ENCODE data around the gene OCA2. TPM values are rescaled to one million over a fixed set of nuclear protein-coding genes. Genes with fewer than 3 reads are reported as not detected.

OCA2 gene
- total RNA-seq, 4 donors from 2014 or later, result 0.17 to 1.2 (median 0.24) TPM

DNA sequence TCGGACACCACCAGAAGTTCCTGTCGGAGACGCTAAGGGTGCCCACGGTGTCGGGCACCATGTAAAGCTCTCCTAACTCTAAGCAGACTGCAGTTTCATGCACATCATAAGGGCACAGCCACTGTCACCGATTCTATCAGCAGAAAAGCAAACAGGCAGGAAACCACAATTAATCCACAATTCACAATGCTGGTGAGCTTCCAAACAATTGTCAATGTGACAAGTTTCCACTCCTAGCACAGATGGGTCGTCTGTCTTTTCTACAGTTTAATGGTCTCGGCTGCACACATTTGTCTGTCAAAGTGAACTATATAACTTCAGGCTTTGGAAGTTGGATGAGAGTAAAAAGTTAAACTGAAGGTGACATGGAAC lies 8.8 kb upstream of the OCA2 start:
- Histone ChIP-seq H3K27ac (replicated peaks in 1 of 4) (no peak overlapping the region), H3K4me1 (peaks cover 12 to 37% (median 32%) of the 10 kb centered on the region in 4 donors), H3K27me3 (peaks cover 0 to 35% (median 0%) of the 10 kb centered on the region in 4 donors), H3K9me3 (no peaks in the 10 kb centered on the region), H3K36me3 (peaks cover 14 to 22% (median 19%) of the 10 kb centered on the region in 4 donors), H3K4me3 (peak overlapping the region; percentile 59 to 64 (median 62))
- intact Hi-C loops (cut with DNase I), result no loop called here
- TF ChIP-seq POLR2A (IDR thresholded peaks at IDR 0.05; ENCODE audit: low read depth), result no peak
- TF ChIP-seq POLR2AphosphoS5 (IDR thresholded peaks at IDR 0.05), result no peak
- no peak for DNase-seq (ENCODE audit: extremely low spot score)
- WGBS, result 67% methylated on average over 8 of the region's 8 CpGs

DNA sequence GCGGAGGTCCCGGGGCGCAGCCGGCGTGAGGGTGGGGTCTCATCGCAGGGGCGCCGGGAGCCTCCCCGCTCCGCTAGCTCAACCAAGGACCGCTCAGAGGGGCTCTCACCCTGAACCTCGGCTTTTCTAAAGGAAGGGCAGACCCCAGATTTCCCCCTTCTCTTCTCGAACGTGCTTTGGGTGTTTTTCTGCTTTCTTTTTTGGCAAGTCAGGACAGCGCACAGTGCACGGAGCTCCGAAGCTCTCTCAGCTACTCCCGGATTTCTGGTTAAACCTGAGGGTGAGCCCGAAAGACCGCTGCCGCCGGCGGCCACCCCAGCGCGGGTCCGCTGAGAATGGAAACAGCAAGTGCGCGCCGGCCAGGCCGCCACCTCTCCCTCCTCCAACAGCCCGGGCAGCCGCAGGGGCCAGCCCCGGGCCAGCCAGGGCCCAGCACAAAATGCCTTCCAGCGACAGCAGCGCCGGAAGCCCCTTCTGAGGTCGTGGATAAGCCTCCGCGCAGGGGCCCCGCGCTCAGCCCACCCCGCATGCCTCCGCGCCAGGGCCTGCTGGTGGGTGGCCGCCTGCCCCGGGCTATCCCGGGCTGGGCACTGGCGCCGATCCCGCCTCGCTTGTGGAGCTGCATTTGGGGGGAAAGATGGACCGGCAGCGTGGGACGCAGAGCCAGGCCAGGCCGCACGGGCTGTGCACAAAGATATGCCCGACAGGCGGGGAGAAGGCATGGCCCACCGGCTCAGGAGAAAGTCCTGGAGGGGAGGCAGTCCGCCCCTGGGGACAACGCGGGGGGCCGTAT lies 8.2 kb upstream of the OCA2 start:
- no peak for DNase-seq (ENCODE audit: extremely low spot score)
- Histone ChIP-seq H3K27ac (replicated peaks in 1 of 4) (peak overlapping the region in 1 of 4 donors; percentile 34), H3K4me1 (peaks cover 12 to 37% (median 32%) of the 10 kb centered on the region in 4 donors), H3K27me3 (peaks cover 0 to 37% (median 0%) of the 10 kb centered on the region in 4 donors), H3K4me3 (peak overlapping the region; percentile 59 to 64 (median 62)), H3K36me3 (peaks cover 9 to 16% (median 14%) of the 10 kb centered on the region in 4 donors), H3K9me3 (no peaks in the 10 kb centered on the region)
- 10% methylated on average over 12 of the region's 63 CpGs for WGBS
- intact Hi-C loops (cut with DNase I), result no loop called here
- TF ChIP-seq POLR2AphosphoS5 (IDR thresholded peaks at IDR 0.05), result no peak
- TF ChIP-seq POLR2A (IDR thresholded peaks at IDR 0.05; ENCODE audit: low read depth), result no peak
- TF ChIP-seq, protein P1, sequence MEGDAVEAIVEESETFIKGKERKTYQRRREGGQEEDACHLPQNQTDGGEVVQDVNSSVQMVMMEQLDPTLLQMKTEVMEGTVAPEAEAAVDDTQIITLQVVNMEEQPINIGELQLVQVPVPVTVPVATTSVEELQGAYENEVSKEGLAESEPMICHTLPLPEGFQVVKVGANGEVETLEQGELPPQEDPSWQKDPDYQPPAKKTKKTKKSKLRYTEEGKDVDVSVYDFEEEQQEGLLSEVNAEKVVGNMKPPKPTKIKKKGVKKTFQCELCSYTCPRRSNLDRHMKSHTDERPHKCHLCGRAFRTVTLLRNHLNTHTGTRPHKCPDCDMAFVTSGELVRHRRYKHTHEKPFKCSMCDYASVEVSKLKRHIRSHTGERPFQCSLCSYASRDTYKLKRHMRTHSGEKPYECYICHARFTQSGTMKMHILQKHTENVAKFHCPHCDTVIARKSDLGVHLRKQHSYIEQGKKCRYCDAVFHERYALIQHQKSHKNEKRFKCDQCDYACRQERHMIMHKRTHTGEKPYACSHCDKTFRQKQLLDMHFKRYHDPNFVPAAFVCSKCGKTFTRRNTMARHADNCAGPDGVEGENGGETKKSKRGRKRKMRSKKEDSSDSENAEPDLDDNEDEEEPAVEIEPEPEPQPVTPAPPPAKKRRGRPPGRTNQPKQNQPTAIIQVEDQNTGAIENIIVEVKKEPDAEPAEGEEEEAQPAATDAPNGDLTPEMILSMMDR (IDR thresholded peaks at IDR 0.05), result no peak
- no peak for TF ChIP-seq EP300 (IDR thresholded peaks at IDR 0.05)

DNA sequence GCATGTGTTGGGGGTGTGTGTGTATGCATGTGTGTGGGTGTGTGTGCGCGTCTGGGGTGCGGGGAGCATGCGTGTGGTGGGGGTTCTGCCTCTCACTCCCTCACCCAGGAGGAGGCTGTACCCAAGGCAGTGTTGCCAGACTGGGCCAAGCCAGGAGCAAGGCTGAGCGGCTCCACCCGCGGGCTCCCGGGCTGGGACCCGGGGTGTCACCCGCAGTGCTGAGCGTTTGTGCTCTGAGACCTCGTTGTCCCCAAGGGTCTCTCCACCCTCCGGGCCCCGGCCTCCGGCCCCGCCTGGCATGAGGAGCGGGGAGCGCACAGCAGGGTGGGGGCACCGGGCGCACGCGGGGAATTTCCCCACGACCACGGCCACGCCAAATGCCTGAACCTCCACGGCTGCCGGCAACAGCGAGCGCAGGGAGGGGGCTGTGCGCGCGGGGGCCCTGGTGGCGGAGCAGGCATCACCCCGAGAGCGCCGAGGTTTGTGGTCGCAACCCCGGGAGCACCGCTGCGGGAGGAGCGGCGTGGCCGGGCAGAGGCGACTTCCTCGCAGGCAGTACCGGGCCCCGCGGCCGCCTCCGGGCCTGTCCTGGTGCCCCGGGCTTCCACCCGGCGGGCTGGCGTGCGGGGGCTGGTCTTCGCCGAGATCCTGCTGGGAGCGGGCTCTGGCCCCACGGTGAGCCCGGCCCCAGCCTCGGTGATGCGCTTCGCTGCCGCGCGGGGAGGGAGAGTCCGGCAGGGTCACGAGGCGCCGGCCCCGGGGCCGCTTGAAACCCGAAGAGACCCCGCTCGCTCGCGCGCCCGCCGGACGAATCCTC lies 7.4 kb upstream of the OCA2 start:
- Histone ChIP-seq H3K27ac (replicated peaks in 1 of 4) (peak overlapping the region in 1 of 4 donors; percentile 34), H3K4me3 (peak overlapping the region; percentile 59 to 64 (median 62)), H3K4me1 (peaks cover 12 to 37% (median 32%) of the 10 kb centered on the region in 4 donors), H3K27me3 (peaks cover 0 to 44% (median 0%) of the 10 kb centered on the region in 4 donors), H3K9me3 (no peaks in the 10 kb centered on the region), H3K36me3 (peaks cover 3 to 8% (median 5%) of the 10 kb centered on the region in 4 donors)
- no peak for DNase-seq (ENCODE audit: extremely low spot score)
- 17% methylated on average over 15 of the region's 81 CpGs for WGBS
- intact Hi-C loops (cut with DNase I), result no loop called here
- TF ChIP-seq POLR2A (IDR thresholded peaks at IDR 0.05; ENCODE audit: low read depth), result no peak
- TF ChIP-seq, protein P1 (IDR thresholded peaks at IDR 0.05), result no peak
- TF ChIP-seq EP300 (IDR thresholded peaks at IDR 0.05), result no peak
- TF ChIP-seq POLR2AphosphoS5 (IDR thresholded peaks at IDR 0.05), result no peak

DNA sequence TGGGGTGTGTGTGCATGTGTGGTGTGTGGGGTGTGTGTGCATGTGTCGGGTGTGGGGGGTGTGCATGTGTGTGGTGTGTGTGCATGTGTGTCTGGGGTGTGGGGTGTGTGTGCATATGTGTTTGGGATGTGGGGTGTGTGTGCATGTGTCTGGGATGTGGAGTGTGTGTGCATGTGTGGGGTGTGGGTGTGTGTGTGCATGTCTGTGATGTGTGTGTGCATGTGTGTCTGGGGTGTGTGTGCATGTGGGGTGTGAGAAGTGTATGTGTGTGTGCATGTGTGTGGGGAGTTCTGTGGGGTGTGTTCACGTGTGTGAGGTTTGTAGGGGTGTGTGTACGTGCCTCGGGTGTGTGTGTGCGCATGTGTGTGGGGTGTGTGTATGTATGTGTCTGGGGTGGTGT lies 6.7 kb upstream of the OCA2 start:
- no peak overlapping the region for H3K27ac ChIP-seq (replicated peaks in 1 of 4)
- intact Hi-C loops (cut with DNase I), result no loop called here
- no peak overlapping the region for H3K4me3 ChIP-seq
- H3K36me3 ChIP-seq, result peaks cover 0 to 1% (median 0%) of the 10 kb centered on the region in 4 donors
- H3K27me3 ChIP-seq, result peaks cover 0 to 49% (median 0%) of the 10 kb centered on the region in 4 donors
- 85% methylated on average over 5 of the region's 5 CpGs for WGBS
- DNase-seq (ENCODE audit: extremely low spot score), result no peak
- TF ChIP-seq, protein P1 (IDR thresholded peaks at IDR 0.05), result no peak
- TF ChIP-seq POLR2A (IDR thresholded peaks at IDR 0.05; ENCODE audit: low read depth), result no peak
- TF ChIP-seq POLR2AphosphoS5 (IDR thresholded peaks at IDR 0.05), result no peak
- TF ChIP-seq EP300 (IDR thresholded peaks at IDR 0.05), result no peak
- no peaks in the 10 kb centered on the region for H3K9me3 ChIP-seq
- peaks cover 12 to 36% (median 30%) of the 10 kb centered on the region in 4 donors for H3K4me1 ChIP-seq
